HG03521 (cell line): ENCODE data around the gene GPR4.
A peak's percentile ranks its signal among the peaks of the same experiment; 100 is the strongest.

ENCODE experiments used
- ATAC-seq: cut with Tn5 transposase; IDR thresholded peaks from one replicate; pipeline ENCODE4 v1.9.1; 2021; ENCODE audit warnings: mild to moderate bottlenecking, moderate library complexity; ENCODE audit not compliant: unreplicated experiment

The GPR4 gene

DNA sequence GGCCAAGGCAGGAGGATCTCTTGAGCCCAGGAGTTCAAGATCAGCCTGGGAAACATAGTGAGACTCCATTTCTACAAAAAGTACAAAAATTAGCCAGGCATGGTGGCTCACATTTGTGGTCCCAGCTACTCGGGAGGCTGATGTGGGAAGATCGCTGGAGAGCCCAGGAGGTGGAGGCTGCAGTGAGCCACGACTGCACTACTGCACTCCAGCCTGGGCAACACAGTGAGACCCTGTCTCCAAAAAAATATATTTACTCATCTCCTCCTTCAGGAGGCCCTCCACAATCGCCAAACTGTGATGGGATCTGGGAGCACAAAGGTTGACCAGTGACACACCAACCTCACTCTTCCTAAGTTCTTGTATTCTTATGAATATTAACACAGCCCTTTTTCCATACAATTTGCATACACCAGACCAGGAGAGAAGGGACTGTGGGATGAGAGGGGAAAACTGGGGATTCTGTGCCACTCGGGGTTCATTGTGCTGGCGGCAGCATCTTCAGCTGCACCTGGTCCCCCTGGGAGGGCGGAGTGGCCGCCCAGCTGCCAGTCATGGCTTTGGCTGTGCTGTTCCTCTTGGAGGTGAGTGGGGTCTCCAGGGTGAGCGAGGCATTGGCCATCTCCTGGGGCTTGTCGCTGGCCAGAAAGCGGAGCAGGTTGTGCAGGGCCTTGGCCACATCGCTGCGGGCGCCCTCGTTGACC lies 11.6 kb downstream of the GPR4 start:
- no peak for ATAC-seq

- no peak for ATAC-seq
Measured at GRCh38 chr19:45589768-45590167, 12.2 kb downstream of the GPR4 start.

DNA sequence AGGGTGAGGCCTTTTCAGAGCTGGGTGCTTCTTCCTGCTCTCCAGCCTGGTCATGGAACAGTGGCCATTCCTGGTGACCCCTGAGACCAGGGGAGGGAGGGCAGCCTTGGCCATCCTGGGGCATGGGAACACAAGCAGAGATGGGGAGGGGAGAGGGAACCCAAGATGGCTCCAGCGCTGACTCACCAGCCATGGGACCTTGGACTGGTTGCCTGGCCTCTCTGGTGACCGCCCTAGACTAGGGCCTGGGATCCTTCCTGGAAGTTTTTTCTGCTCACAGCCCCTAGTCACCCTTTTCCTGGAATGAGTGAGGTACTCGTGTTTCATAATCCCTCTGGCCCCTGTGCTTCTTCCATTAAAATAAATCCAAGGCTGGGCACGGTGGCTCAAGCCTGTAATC lies 14.1 kb downstream of the GPR4 start:
- ATAC-seq, result no peak

DNA sequence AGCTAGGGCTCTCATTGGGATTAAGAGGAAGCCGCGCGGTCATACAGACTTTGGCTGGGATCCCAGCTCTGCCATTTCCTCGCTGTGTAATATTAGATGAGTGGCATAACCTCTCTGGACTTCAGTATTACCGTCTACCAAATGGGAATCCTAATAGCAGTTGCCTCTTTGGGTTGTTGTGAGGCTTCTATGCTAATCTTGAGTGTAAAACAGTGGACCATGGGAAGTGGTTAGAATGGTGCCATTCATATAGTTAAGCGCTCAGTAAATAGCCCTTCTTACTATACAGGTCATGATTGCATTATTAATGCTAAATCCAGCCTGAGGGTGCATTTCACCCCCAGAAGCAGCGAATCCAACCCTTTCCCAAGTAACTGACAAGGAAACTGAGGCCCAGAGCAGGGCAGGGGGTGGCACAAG lies 16.8 kb downstream of the GPR4 start:
- ATAC-seq, result no peak

- peak; percentile 81 for ATAC-seq
Measured at GRCh38 chr19:45584332-45585157, 17.5 kb downstream of the GPR4 start, which contains the start of gene OPA3. Gene OPA3 (minus strand): TSS chr19:45584802. CDS start chr19:45584764, 38 bp downstream.

DNA sequence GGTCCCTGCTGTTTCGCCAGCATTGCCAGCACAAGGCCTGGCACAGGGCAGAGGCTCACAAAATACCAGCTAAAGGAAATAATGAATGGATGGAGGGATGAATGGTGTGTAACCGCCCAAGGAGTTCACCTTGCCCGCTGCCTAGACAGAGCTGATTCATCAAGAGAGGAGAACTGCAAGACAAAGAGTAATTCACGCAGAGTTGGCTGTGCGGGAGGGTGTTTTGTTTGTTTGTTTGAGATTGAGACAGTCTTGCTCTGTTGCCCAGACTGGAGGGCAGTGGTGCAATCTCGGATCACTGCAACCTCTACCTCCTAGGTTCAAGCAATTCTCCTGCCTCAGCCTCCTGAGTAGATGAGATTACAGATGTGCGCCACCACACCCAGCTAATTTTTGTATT lies 20.4 kb downstream of the GPR4 start:
- ATAC-seq, result no peak

GRCh38 chr19:45578861-45579260 lies 23.2 kb downstream of the GPR4 start:
- no peak for ATAC-seq

DNA sequence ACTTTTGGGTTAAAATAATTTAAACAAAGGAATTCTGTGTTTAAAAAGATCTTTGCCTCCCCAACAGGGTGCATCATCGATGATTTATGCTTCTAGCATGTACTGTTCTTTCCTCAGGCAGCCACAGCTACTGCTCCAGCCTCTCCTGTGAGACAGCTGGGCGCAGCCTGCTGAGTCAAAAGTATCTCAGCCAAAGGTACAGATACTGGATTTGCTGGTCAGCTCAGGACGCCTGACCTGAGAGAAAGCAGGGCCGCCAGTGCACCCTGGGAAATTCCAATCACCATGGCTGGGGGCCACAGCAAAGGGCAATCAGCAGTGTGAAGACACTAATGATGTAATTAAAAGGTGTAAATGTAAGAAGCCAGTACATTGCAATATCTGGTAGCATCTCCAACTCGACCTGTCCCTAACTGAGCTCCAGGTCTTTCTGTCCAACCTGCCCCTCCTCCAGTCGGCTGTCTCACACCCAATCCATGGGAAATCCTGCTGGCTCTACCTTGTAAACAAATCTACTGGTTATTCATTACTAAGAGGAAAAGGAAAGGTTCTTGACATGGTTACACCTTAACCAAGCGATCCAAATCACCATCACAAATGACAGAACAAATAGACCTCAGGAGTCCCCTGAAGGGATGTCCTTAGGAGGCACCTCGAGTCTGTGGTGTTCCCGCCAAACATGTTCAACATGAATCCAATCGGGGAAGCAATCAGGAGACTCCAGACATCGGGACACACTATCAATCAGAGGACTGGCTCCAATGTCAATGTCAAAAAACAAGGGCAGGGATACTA lies 24.7 kb downstream of the GPR4 start:
- ATAC-seq, result no peak

DNA sequence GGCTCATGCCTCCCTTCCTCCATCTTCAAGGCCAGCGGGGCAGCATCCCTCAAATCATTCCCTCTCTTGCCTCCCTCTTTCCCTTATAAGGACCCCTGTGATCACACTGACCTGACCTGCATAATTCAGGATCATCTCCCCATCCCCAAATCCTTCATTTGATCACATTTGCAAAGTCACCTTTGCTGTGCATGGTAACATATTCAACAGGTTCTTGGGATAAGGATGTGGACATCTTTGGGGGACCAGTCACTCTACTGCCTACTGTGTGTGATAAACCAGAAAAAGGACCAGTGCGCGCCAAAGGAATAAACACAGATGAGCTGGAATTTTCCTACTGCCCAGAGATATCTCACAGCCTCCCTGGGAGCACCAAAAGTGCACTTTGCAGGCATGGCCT lies 25.3 kb downstream of the GPR4 start:
- no peak for ATAC-seq

DNA sequence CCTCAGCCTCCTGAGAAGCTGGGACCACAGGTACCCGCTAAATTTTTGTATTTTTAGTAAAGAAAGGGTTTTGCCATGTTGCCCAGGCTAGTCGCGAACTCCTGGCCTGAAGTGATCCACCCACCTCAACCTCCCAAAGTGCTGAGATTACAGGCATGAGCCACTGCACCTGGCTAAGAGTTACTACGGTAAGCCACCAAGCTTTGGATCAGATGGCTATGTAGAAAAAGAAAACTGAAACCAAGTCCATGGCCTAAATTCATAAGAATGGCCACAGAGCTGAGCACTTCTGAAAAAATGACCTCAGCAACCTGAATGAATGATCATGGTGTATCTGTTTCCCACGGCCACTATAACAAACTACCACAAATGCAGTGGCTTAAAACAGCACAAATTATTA lies 26.8 kb downstream of the GPR4 start:
- ATAC-seq, result no peak

GRCh38 chr19:45574526-45574925 lies 27.5 kb downstream of the GPR4 start:
- no peak for ATAC-seq

- no peak for ATAC-seq
Measured at GRCh38 chr19:45571457-45572220, 30.4 kb downstream of the GPR4 start.

- ATAC-seq, result no peak
Measured at GRCh38 chr19:45569619-45570421, 32.2 kb downstream of the GPR4 start.

- ATAC-seq, result no peak
Measured at GRCh38 chr19:45568732-45569131, 33.3 kb downstream of the GPR4 start.

DNA sequence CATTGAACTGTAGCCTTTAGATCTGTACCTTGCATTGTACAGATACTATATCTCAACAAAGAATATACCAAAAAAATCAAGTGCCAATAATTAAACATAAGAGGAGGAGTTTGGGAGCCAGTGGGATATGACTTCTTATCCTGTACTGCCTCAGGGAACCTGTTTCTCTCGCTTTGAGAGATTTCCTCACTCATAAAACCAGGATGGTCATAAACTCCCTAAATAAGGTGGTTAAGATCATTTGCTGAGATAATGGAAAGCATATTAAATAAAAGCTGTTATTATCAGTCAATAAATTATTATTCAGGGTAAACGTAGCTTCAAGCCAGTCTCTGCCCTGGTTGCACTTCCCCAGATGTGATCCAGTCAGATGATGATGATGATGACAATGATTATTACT lies 34.4 kb downstream of the GPR4 start:
- ATAC-seq, result no peak

GRCh38 chr19:45564131-45564780 lies 37.8 kb downstream of the GPR4 start:
- no peak for ATAC-seq

DNA sequence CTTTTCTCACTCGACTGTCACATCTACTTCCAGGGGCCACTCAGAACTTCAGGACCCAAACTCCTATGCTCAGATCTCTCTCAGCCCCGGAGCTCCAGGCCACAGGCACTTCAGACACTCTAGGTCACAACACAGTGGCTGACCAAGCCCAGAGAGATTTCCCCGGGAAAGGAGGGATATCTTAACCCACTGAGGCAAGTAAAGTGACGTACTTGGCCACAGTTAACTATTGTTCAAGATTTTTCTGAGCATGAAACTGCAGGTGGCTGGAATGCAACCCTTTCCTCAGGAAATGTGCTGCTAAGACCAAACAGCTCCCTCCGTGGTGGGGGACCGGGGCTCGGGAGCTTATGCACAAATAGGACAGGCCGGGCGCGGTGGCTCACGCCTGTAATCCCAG lies 41.3 kb downstream of the GPR4 start:
- ATAC-seq, result no peak

- ATAC-seq, result no peak
Measured at GRCh38 chr19:45560038-45560437, 42.0 kb downstream of the GPR4 start.

GRCh38 chr19:45558399-45558878 lies 43.6 kb downstream of the GPR4 start:
- ATAC-seq, result no peak
